ENCODE measurements around the gene ANKRD34A.

ANKRD34A gene

GRCh38 chr1:145994391-145995120 is 30.2 kb upstream of the ANKRD34A start:
- H3K27ac ChIP-seq (ENCODE audit: poor library complexity, severe bottlenecking), result peak overlapping the region; percentile 91

DNA sequence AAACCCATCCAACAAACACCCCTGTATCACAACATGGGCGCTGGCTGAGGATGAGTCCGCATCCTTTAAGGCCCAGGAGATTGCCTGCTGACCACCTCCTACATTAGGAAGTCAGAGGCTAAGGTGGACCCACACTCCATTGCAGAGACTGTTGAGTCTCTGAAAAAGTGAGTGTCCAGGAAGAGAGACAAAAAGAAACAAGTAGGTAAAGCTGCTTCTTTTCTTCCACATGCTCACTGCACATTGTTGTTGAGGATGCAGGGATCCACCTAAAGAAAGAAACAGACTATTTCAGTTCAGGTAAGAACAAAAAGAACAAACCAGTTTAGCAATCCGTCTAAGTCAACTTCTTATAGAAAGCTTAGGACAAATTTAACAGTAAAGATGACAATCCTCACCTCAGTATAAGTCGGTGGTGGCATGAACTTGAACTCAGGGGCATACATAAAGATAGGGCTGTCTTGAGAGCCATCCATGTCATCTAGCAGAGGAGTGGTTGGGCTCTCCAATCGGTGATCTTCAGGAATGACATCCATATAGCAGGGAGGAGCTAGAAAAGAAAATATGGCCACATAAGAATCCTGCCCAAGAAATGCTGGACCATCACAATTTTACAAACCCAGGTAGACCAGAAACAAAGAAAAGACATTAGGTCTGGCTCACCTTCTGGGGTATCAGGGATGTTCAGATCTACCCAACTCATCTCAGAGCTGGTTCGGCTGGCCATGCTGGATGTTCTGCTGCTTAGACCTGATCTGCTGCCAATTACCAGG is 29.4 kb upstream of the ANKRD34A start:
- H3K4me3 ChIP-seq (ENCODE audit: severe bottlenecking), result peak overlapping the region; percentile 54
- DNase-seq (ENCODE audit: low spot score) (no peak), ATAC-seq (ENCODE audit: low read depth) (no peak)
- no peak for TF ChIP-seq CTCF (IDR thresholded peaks at IDR 0.05; ENCODE audit: poor library complexity, severe bottlenecking)
- peaks cover 43% of the 10 kb centered on the region for H3K36me3 ChIP-seq (ENCODE audit: low read depth)
- peaks cover 26% of the 10 kb centered on the region for H3K4me1 ChIP-seq (ENCODE audit: insufficient read depth, poor library complexity, severe bottlenecking)
- H3K27me3 ChIP-seq (ENCODE audit: insufficient read depth, poor library complexity, severe bottlenecking), result no peaks in the 10 kb centered on the region
- H3K27ac ChIP-seq (ENCODE audit: poor library complexity, severe bottlenecking), result peak overlapping the region; percentile 91
- H3K9me3 ChIP-seq (ENCODE audit: severe bottlenecking), result no peaks in the 10 kb centered on the region

More at GRCh38 chr1:145994391-145995120, 30.2 kb upstream of the ANKRD34A start:
- peaks cover 30% of the 10 kb centered on the region for H3K4me1 ChIP-seq (ENCODE audit: insufficient read depth, poor library complexity, severe bottlenecking)
- H3K4me3 ChIP-seq (ENCODE audit: severe bottlenecking), result peak overlapping the region; percentile 54
- H3K9me3 ChIP-seq (ENCODE audit: severe bottlenecking), result no peaks in the 10 kb centered on the region
- H3K36me3 ChIP-seq (ENCODE audit: low read depth), result peaks cover 43% of the 10 kb centered on the region
- no peak for TF ChIP-seq CTCF (IDR thresholded peaks at IDR 0.05; ENCODE audit: poor library complexity, severe bottlenecking)
- ATAC-seq (ENCODE audit: low read depth), result no peak
- no peaks in the 10 kb centered on the region for H3K27me3 ChIP-seq (ENCODE audit: insufficient read depth, poor library complexity, severe bottlenecking)
- no peak for DNase-seq (ENCODE audit: low spot score)

- Histone ChIP-seq H3K9me3 (ENCODE audit: severe bottlenecking) (no peaks in the 10 kb centered on the region), H3K27me3 (ENCODE audit: insufficient read depth, poor library complexity, severe bottlenecking) (no peaks in the 10 kb centered on the region), H3K4me3 (ENCODE audit: severe bottlenecking) (no peak overlapping the region), H3K4me1 (ENCODE audit: insufficient read depth, poor library complexity, severe bottlenecking) (peaks cover 20% of the 10 kb centered on the region), H3K36me3 (ENCODE audit: low read depth) (peaks cover 43% of the 10 kb centered on the region), H3K27ac (ENCODE audit: poor library complexity, severe bottlenecking) (peak overlapping the region; percentile 91)
- ATAC-seq (ENCODE audit: low read depth) (no peak), DNase-seq (ENCODE audit: low spot score) (no peak)
- TF ChIP-seq CTCF (IDR thresholded peaks at IDR 0.05; ENCODE audit: poor library complexity, severe bottlenecking), result no peak
These were observed 28.7 kb upstream of the ANKRD34A start for GRCh38 chr1:145992958-145993617.

- Histone ChIP-seq H3K27me3 (ENCODE audit: insufficient read depth, poor library complexity, severe bottlenecking) (no peaks in the 10 kb centered on the region), H3K4me3 (ENCODE audit: severe bottlenecking) (no peak overlapping the region), H3K9me3 (ENCODE audit: severe bottlenecking) (no peaks in the 10 kb centered on the region), H3K27ac (ENCODE audit: poor library complexity, severe bottlenecking) (peak overlapping the region; percentile 91), H3K4me1 (ENCODE audit: insufficient read depth, poor library complexity, severe bottlenecking) (peaks cover 15% of the 10 kb centered on the region), H3K36me3 (ENCODE audit: low read depth) (peaks cover 43% of the 10 kb centered on the region)
- ATAC-seq (ENCODE audit: low read depth), result no peak
- TF ChIP-seq CTCF (IDR thresholded peaks at IDR 0.05; ENCODE audit: poor library complexity, severe bottlenecking), result no peak
- DNase-seq (ENCODE audit: low spot score), result no peak
These were observed 28.1 kb upstream of the ANKRD34A start for GRCh38 chr1:145992502-145992936.
